Spleen (tissue), 13 donors: ENCODE results near the gene TRMT61B. TPM values are rescaled to one million over a fixed set of nuclear protein-coding genes. Genes with fewer than 3 reads are reported as not detected.

ENCODE experiments used
- DNase-seq: peaks from one replicate; pipeline ENCODE4 v3.0.0-alpha.2; 2020
- H3K27ac ChIP-seq, 8 donors: fragments of 200-600 bp; sonication (generic) in 7 of 8; 1 replicate in 4 of 8; 2 replicates in 4 of 8; pipeline versions ENCODE4 v1.5.0 to v1.8.0; 2016 to 2021; ENCODE audit warnings: inconsistent platforms in 4 of 8, mild to moderate bottlenecking in 4 of 8, moderate library complexity in 1 of 8
- H3K27me3 ChIP-seq, 7 donors: fragments of 200-600 bp; sonication (generic) in 6 of 7; replicated peaks in 1 of 7; 1 replicate in 4 of 7; 2 replicates in 3 of 7; pipeline versions ENCODE4 v1.5.0 to v1.8.0; 2016 to 2021; ENCODE audit warnings: inconsistent platforms in 3 of 7, mild to moderate bottlenecking in 1 of 7
- H3K36me3 ChIP-seq, 6 donors: fragments of 200-600 bp; sonication (generic) in 5 of 6; 1 replicate in 4 of 6; 2 replicates in 2 of 6; pipeline versions ENCODE4 v1.5.0 to v1.8.0; 2016 to 2021; ENCODE audit warnings: inconsistent platforms in 2 of 6
- H3K4me1 ChIP-seq, 6 donors: fragments of 200-600 bp; sonication (generic) in 5 of 6; 1 replicate in 3 of 6; 2 replicates in 3 of 6; pipeline versions ENCODE4 v1.5.0 to v1.8.0; 2016 to 2021; ENCODE audit warnings: inconsistent platforms in 3 of 6
- H3K4me3 ChIP-seq, 8 donors: fragments of 200-600 bp; sonication (generic) in 7 of 8; 1 replicate in 4 of 8; 2 replicates in 4 of 8; pipeline versions ENCODE4 v1.5.0 to v1.8.0; 2016 to 2021; ENCODE audit warnings: inconsistent platforms in 4 of 8, mild to moderate bottlenecking in 4 of 8, moderate library complexity in 2 of 8
- H3K9me3 ChIP-seq, 8 donors: fragments of 200-600 bp; sonication (generic) in 7 of 8; 1 replicate in 4 of 8; 2 replicates in 4 of 8; pipeline versions ENCODE4 v1.5.0 to v1.8.0; 2016 to 2021; ENCODE audit warnings: inconsistent platforms in 4 of 8
- CTCF ChIP-seq, 11 experiments: fragments of 200-600 bp in 7 of 11; fragments of 450-650 bp in 4 of 11; sonication (generic) in 4 of 11; IDR thresholded peaks in 8 of 11; conservative IDR thresholded peaks in 3 of 11; 1 replicate in 7 of 11; 2 replicates in 4 of 11; pipeline versions ENCODE4 v1.4.0 to v1.8.0; 2016 to 2021; ENCODE audit warnings: antibody characterized with exemption in 11 of 11, inconsistent platforms in 4 of 11, mild to moderate bottlenecking in 1 of 11
- POLR2A ChIP-seq, 3 donors: fragments of 450-650 bp; IDR thresholded peaks; one replicate each; pipeline ENCODE4 v1.5.1; 2017; ENCODE audit warnings: antibody characterized with exemption in 3 of 3, mild to moderate bottlenecking in 1 of 3
- POLR2AphosphoS5 ChIP-seq, 3 donors: sonication (generic); formaldehyde crosslinking; IDR thresholded peaks; one replicate each; pipeline ENCODE4 v1.5.1; 2017; ENCODE audit warnings: antibody characterized with exemption in 3 of 3
- WGBS, 5 donors: extraction: QIAGEN DNeasy Blood & Tissue Kit in 3 of 5; methylation state at CpG; one replicate each; pipeline versions ENCODE4 v1.1.5 to v1.1.7; 2013 to 2018; 5-methylcytosine and 5-hydroxymethylcytosine counted together
- intact Hi-C: fragments of 100-400 bp; cut with DNase I; formaldehyde crosslinking; loops from one replicate; pipeline ENCODE4 v1.15.0; 2023; ENCODE audit warnings: low total_unique reads
- long read RNA-seq, 2 donors: transcript quantifications; one replicate each; lab custom pipeline, GENCODE V29; 2026
- polyA plus RNA-seq, 3 donors: library from polyadenylated mRNA; stranded (reverse); fragments of 200-250 nt; gene quantifications; one replicate each; pipeline ENCODE4 v1.2.1, GENCODE V29; 2013
- total RNA-seq, 7 donors: library from RNA; depleted of rRNA in 3 of 7; stranded (reverse); fragments of >200 nt in 3 of 7; fragmentation: NEBNext Ultra II Directional in 4 of 7; extraction: Animal tissue kit (Norgen Biotek cat#: 25700) in 4 of 7; gene quantifications; one replicate each; pipeline versions ENCODE4 v1.1.0 to v1.2.1, GENCODE V29; 2016 to 2021
- donor health status: healthy with polysubstance abuse.
- donor health status: DM: no; HTN: no; CAD: no; lungs with moderate emphysema.
- donor health status: DM: no; HTN: no; CAD: no.
- donor health status: Bipolar disorder and iron deficiency.
- donor health status: healthy.
- donor health status: DM: no; HTN: no; CAD: no.
- donor health status: DM: yes; HTN: yes; CAD: no.

Gene TRMT61B
- 10 to 100 TPM; 12.3 to 16.1 (median 15.1) TPM for total RNA-seq
- polyA plus RNA-seq, result 10 to 100 TPM; 24.5 to 30.2 (median 26.5) TPM
- long read RNA-seq, donor 1, partial matches to known transcripts, result 0 of 2 reads
- long read RNA-seq, donor 1, other reads (novel, unspliced or antisense), result 0 of 2 reads
- long read RNA-seq, donor 2, partial matches to known transcripts, result 0 of 2 reads
- long read RNA-seq, donor 2, other reads (novel, unspliced or antisense), result 0 of 2 reads

GRCh38 chr2:28870146-28870891, at the start of gene TRMT61B:
TSS of gene TRMT61B (minus strand) at chr2:28870309. CDS start at chr2:28870277, 32 bp downstream.
- Histone ChIP-seq H3K9me3 (no peaks in the 10 kb centered on the region), H3K27ac (peak within 1 kb of the TSS; percentile 82 to 91 (median 88)), H3K36me3 (peaks cover 0 to 6% (median 0%) of the 10 kb centered on the region in 6 donors), H3K27me3 (no peaks in the 10 kb centered on the region), H3K4me1 (peaks cover 17 to 54% (median 44%) of the 10 kb centered on the region in 6 donors), H3K4me3 (peak within 1 kb of the TSS; percentile 79 to 97 (median 94))
- TF ChIP-seq POLR2A (IDR thresholded peaks at IDR 0.05) (peak; percentile 52 to 88 (median 60)), CTCF (IDR thresholded peaks at IDR 0.05 in 8 of 11, conservative IDR thresholded peaks at IDR 0.05 in 3 of 11) (peak in 4 of 11 experiments; percentile 2 to 22 (median 16)), POLR2AphosphoS5 (IDR thresholded peaks at IDR 0.05) (peak; percentile 97 to 99 (median 98))
- intact Hi-C loops, result no loop called here
- peak; percentile 99 for DNase-seq
- 0 to 1% (median 0%) methylated on average over 42 to 57 of the region's 57 CpGs for WGBS, 5 donors

GRCh38 chr2:28915939-28916338, 45.8 kb upstream of the TRMT61B start:
- intact Hi-C loops, result no loop called here
- Histone ChIP-seq H3K27me3 (no peaks in the 10 kb centered on the region), H3K4me1 (no peaks in the 10 kb centered on the region), H3K36me3 (peaks cover 2 to 99% (median 63%) of the 10 kb centered on the region in 6 donors), H3K27ac (peak overlapping the region in 2 of 8 donors; percentile 34 to 61), H3K9me3 (no peaks in the 10 kb centered on the region), H3K4me3 (no peak overlapping the region)
- DNase-seq, result no peak
- TF ChIP-seq POLR2A (IDR thresholded peaks at IDR 0.05) (no peak), POLR2AphosphoS5 (IDR thresholded peaks at IDR 0.05) (no peak), CTCF (IDR thresholded peaks at IDR 0.05 in 8 of 11, conservative IDR thresholded peaks at IDR 0.05 in 3 of 11) (no peak)
- 83 to 92% (median 88%) methylated on average over 1 of the region's 1 CpG for WGBS, 5 donors

GRCh38 chr2:28909655-28910353, 39.7 kb upstream of the TRMT61B start:
- Histone ChIP-seq H3K4me1 (peaks cover 0 to 4% (median 0%) of the 10 kb centered on the region in 6 donors), H3K9me3 (no peaks in the 10 kb centered on the region), H3K36me3 (peaks cover 2 to 99% (median 82%) of the 10 kb centered on the region in 6 donors), H3K27me3 (no peaks in the 10 kb centered on the region), H3K27ac (no peak overlapping the region), H3K4me3 (no peak overlapping the region)
- DNase-seq, result no peak
- TF ChIP-seq CTCF (IDR thresholded peaks at IDR 0.05 in 8 of 11, conservative IDR thresholded peaks at IDR 0.05 in 3 of 11) (no peak), POLR2A (IDR thresholded peaks at IDR 0.05) (no peak), POLR2AphosphoS5 (IDR thresholded peaks at IDR 0.05) (no peak)
- WGBS, 5 donors, result 84 to 91% (median 86%) methylated on average over 6 of the region's 6 CpGs
- intact Hi-C loops, result no loop called here
